ENCODE results near the gene RBFOX2. TPM values are rescaled to one million over a fixed set of nuclear protein-coding genes. Genes with fewer than 3 reads are reported as not detected.

Gene RBFOX2
- total and polyA plus RNA-seq, 2 of the 8 experiments (the other 6 are each of a cell fraction or from before 2014, with no cell fraction given) = 121 to 122 TPM

- Histone ChIP-seq H3K4me3 (ENCODE audit: extremely low read depth in 1 of 4, insufficient read depth in 2 of 4, low read depth in 3 of 4, low read length in 4 of 4) (no peak overlapping the region), H3K36me3 (ENCODE audit: control insufficient read depth in 2 of 4, insufficient read depth in 4 of 4, low read length in 3 of 4) (no peaks in the 10 kb centered on the region; a peak in 1 of 8 replicates), H2BK15ac (ENCODE audit: low read length) (no peak overlapping the region), H3K79me1 (ENCODE audit: low read depth, low read length) (peaks cover 3% of the 10 kb centered on the region; the same call in 1 of the 2 replicates), H3K9me3 (ENCODE audit: insufficient read depth in 2 of 2, low read depth in 1 of 2, low read length in 1 of 2) (peaks cover 0 to 4% of the 10 kb centered on the region in 2 experiments; a peak in 2 of 4 replicates), H2AK5ac (ENCODE audit: low read depth, low read length) (no peak overlapping the region), H4K5ac (ENCODE audit: insufficient read length, low read depth, low read length) (no peak overlapping the region), H2BK120ac (replicated peaks; ENCODE audit: low read depth, low read length) (no peak overlapping the region), H3K23ac (ENCODE audit: insufficient read length) (no peak overlapping the region), H3K18ac (ENCODE audit: extremely low read depth, low read length) (no peak overlapping the region), H3K79me2 (ENCODE audit: control insufficient read depth in 1 of 2, insufficient read depth in 2 of 2, low read length in 2 of 2) (peaks cover 0 to 70% of the 10 kb centered on the region in 2 experiments; a peak in 2 of 4 replicates), H4K91ac (replicated peaks; ENCODE audit: insufficient read length, low read length) (no peak overlapping the region), H3K23me2 (ENCODE audit: low read depth, low read length) (no peaks in the 10 kb centered on the region), H3K14ac (ENCODE audit: insufficient read length) (no peak overlapping the region), H3K4me2 (ENCODE audit: insufficient read depth in 1 of 2, low read depth in 2 of 2, low read length in 2 of 2) (no peak overlapping the region), H3K56ac (replicated peaks; ENCODE audit: insufficient read length, low read depth, low read length) (no peak overlapping the region), H4K20me1 (replicated peaks in 1 of 2; ENCODE audit: control insufficient read depth in 1 of 2, insufficient read depth in 2 of 2, low read length in 2 of 2) (peaks cover 2 to 3% of the 10 kb centered on the region in 2 experiments), H2BK20ac (ENCODE audit: low read length) (no peak overlapping the region), H2BK5ac (ENCODE audit: low read depth, low read length) (no peak overlapping the region), H3K27ac (ENCODE audit: low read depth, low read length) (no peak overlapping the region), H3K4me1 (replicated peaks in 1 of 4; ENCODE audit: control insufficient read depth in 3 of 4, insufficient read depth in 4 of 4, low read length in 3 of 4) (peaks cover 0 to 4% (median under 1%) of the 10 kb centered on the region in 4 experiments; a peak in 2 of 7 replicates), H3K27me3 (replicated peaks in 1 of 4; ENCODE audit: control insufficient read depth in 3 of 4, extremely low read depth in 1 of 4, insufficient read depth in 3 of 4, low read length in 3 of 4) (no peaks in the 10 kb centered on the region), H2AFZ (ENCODE audit: low read length) (no peak overlapping the region), H3K9ac (replicated peaks in 1 of 4; ENCODE audit: extremely low read depth in 1 of 4, low read depth in 3 of 4, low read length in 3 of 4) (no peak overlapping the region), H4K8ac (ENCODE audit: extremely low read depth, insufficient read depth, low read length) (no peak overlapping the region), H2BK12ac (ENCODE audit: low read depth, low read length) (no peak overlapping the region), H3K4ac (replicated peaks; ENCODE audit: insufficient read length, low read depth, low read length) (no peak overlapping the region)
- POLR2A ChIA-PET (ENCODE audit: partially characterized antibody) = interaction anchor here (0.6 kb wide), 1 partner anchor 62 kb away, joined by 3 read pairs; no protein-coding TSS in a partner anchor
- no peak for FAIRE-seq
- CTCF ChIA-PET (ENCODE audit: partially characterized antibody) = interaction anchor here (0.7 to 1.5 kb wide), 4 partner anchors 11 to 1971 kb away, joined by 3 to 7 read pairs (median 4); no protein-coding TSS in a partner anchor
- WGBS, 2 experiments (ENCODE audit: extremely low coverage in 1 of 2, insufficient coverage in 1 of 2, insufficient read length in 1 of 2, insufficient replicate concordance in 2 of 2, low coverage in 1 of 2, low lambda C conversion rate in 2 of 2, missing lambda C conversion rate in 1 of 2) = 97% methylated on average over 3 of the region's 3 CpGs; no CpG with 5 or more reads in 1 of the 2 experiments
- no peak for DNase-seq (ENCODE audit: low read depth in 1 of 2, low spot score in 2 of 2)
- TF ChIP-seq CEBPB (IDR thresholded peaks at IDR 0.05; ENCODE audit: low read depth, low read length) (no peak), TCF12 (IDR thresholded peaks at IDR 0.05; ENCODE audit: low read depth, low read length) (no peak)
Observed at GRCh38 chr22:35993048-35993714, 35.4 kb downstream of the RBFOX2 start.

All from H1 (cell line).